Hematopoietic multipotent progenitor cell treated with erythropoietin and hydrocortisone succinate and interleukin-3 and kit ligand, for 15 days (in vitro differentiated cells): ENCODE data around the gene PPRC1.

Experiments
- DNase-seq: peaks from one replicate; pipeline ENCODE4 v3.0.0-alpha.2; 2015; ENCODE audit warnings: low spot score

Gene PPRC1, protein sequence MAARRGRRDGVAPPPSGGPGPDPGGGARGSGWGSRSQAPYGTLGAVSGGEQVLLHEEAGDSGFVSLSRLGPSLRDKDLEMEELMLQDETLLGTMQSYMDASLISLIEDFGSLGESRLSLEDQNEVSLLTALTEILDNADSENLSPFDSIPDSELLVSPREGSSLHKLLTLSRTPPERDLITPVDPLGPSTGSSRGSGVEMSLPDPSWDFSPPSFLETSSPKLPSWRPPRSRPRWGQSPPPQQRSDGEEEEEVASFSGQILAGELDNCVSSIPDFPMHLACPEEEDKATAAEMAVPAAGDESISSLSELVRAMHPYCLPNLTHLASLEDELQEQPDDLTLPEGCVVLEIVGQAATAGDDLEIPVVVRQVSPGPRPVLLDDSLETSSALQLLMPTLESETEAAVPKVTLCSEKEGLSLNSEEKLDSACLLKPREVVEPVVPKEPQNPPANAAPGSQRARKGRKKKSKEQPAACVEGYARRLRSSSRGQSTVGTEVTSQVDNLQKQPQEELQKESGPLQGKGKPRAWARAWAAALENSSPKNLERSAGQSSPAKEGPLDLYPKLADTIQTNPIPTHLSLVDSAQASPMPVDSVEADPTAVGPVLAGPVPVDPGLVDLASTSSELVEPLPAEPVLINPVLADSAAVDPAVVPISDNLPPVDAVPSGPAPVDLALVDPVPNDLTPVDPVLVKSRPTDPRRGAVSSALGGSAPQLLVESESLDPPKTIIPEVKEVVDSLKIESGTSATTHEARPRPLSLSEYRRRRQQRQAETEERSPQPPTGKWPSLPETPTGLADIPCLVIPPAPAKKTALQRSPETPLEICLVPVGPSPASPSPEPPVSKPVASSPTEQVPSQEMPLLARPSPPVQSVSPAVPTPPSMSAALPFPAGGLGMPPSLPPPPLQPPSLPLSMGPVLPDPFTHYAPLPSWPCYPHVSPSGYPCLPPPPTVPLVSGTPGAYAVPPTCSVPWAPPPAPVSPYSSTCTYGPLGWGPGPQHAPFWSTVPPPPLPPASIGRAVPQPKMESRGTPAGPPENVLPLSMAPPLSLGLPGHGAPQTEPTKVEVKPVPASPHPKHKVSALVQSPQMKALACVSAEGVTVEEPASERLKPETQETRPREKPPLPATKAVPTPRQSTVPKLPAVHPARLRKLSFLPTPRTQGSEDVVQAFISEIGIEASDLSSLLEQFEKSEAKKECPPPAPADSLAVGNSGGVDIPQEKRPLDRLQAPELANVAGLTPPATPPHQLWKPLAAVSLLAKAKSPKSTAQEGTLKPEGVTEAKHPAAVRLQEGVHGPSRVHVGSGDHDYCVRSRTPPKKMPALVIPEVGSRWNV (N-terminal part only)

DNA sequence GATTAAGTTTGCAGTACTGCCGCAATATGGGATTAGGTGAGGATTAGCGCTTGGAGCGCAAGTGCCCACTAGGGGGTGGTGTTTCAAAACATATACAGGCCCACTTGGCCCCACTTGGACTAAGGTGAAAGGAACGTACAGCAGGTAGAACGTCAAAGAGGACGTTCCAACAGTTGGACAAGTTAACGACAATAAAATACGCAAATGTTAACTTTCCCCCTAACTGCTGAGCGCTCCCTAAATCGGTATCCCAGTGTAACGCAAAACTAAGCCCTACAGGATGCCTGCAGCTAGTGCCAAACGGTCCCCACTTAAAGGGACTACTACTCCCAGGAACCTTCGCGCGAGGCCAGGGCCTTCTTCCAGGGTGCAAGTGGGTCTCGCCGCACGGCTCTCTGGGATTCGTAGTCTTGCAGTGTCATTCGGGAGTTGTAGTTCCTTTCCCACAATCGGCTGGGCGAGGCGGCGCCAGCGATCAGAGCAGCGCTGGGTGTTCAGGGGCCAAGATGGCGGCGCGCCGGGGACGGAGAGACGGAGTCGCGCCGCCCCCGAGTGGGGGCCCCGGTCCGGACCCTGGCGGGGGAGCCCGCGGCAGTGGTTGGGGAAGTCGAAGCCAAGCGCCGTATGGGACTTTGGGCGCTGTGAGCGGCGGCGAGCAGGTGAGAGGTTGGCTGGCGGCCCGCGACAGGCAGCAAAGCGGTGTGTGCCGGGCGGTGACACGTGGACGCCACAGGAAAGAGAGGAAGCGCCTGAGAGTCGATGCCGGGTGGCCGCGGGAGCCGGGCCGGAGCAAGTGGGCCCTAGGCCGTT lies at the start of gene PPRC1:
TSS of gene PPRC1 (plus strand) at position 478 of the 810 bp plus-strand sequence. CDS start at position 507, 29 bp downstream.
- DNase-seq, result peak; percentile 98

- peak; percentile 51 for DNase-seq
Observed at GRCh38 chr10:102083541-102083940, 49.3 kb upstream of the PPRC1 start.

GRCh38 chr10:102085336-102085735 lies 47.5 kb upstream of the PPRC1 start:
- no peak for DNase-seq

- DNase-seq, result no peak
Observed at GRCh38 chr10:102086196-102086595, 46.6 kb upstream of the PPRC1 start.

- DNase-seq, result no peak
Observed at GRCh38 chr10:102090772-102091171, 42.1 kb upstream of the PPRC1 start.

GRCh38 chr10:102096449-102096848 lies 36.4 kb upstream of the PPRC1 start:
- DNase-seq, result no peak

- no peak for DNase-seq
Observed at GRCh38 chr10:102101152-102101551, 31.7 kb upstream of the PPRC1 start.

DNA sequence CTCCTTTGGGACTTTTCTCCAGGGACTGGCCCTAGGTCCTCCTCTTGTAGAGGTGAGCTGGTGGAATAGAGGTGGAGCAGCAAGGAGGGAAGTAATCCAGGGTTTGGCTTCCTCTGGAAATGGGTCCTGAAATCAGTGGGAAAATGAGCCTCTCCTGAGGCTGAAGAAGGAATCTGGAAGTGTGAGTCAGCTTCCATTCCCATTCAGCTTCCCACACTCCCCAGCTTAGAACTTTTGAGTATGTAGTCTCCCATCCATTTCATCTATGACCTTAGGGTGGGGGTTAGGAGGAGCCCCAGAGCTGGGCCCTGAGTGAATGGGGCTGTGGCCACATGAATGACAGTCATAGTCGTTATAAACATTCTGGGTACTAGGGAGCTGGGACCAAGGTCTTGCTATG lies 30.4 kb upstream of the PPRC1 start:
- no peak for DNase-seq

GRCh38 chr10:102106998-102107397 lies 25.8 kb upstream of the PPRC1 start:
- DNase-seq, result no peak

- DNase-seq, result no peak
Observed at GRCh38 chr10:102109166-102110116, 23.4 kb upstream of the PPRC1 start.

- DNase-seq, result no peak
Observed at GRCh38 chr10:102111276-102111675, 21.6 kb upstream of the PPRC1 start.

GRCh38 chr10:102112210-102112817 lies 20.5 kb upstream of the PPRC1 start:
- peak; percentile 77 for DNase-seq

GRCh38 chr10:102113261-102113955 lies 19.4 kb upstream of the PPRC1 start:
- DNase-seq, result peak; percentile 52

GRCh38 chr10:102113956-102114857 lies 18.6 kb upstream of the PPRC1 start:
- DNase-seq, result peak; percentile 41

DNA sequence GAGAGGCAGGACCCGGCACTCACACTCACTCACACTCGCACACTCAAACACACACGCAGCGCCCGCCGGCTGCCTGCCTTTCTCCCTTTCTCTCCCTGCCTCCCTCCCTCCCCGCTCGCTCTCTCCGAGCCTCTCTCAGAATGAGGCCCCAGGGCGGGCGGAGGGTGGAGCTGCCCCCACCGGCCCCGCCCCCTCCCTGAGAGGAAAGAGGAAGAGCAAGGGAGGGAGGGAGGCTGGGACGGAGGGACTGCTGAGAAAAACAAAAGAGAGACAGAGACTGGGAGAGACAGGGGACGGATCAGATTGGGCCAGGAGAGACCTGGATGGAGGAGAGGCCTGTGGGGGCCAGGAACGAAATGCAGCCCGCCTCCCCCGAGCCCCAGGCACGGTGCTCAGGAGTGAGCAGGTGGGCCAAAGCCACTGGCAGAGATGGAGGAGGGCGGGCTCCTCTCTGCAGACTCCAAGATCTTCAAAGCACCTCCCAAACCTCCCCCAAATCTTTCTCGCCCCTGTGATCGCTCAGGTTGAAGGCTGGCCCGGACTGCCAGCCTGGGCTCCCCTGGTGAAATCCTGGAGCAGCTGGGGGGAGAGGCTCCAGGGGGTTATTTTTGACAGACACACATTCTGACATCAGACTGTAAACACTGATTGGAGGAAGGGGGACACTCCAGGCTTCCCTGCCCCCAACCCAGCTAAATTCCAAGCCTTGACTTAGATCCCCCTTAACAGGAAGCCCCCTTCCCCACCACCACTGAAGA lies 17.8 kb upstream of the PPRC1 start:
- DNase-seq, result peak; percentile 90

DNA sequence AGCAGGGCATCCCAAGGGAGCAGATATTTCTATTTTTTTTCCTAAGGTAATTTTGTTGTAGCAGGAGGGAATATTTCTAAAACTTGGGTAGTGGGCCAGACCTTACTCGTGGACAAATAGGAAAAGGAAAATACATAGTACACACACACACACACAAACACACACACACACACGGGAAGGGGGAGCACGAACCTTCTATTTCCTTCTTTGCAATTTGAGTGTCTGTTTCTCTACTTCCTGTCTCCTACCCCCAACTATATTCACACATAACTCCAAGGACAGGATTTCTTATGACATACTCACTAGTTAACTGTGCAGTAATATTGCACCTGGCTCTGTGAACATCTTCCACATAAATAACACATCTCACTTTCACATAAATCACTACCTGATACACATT lies 17.1 kb upstream of the PPRC1 start:
- DNase-seq, result no peak

- DNase-seq, result no peak
Observed at GRCh38 chr10:102116656-102117055, 16.2 kb upstream of the PPRC1 start.
